Measurements from ENCODE around the gene RAPGEF4.

DNA sequence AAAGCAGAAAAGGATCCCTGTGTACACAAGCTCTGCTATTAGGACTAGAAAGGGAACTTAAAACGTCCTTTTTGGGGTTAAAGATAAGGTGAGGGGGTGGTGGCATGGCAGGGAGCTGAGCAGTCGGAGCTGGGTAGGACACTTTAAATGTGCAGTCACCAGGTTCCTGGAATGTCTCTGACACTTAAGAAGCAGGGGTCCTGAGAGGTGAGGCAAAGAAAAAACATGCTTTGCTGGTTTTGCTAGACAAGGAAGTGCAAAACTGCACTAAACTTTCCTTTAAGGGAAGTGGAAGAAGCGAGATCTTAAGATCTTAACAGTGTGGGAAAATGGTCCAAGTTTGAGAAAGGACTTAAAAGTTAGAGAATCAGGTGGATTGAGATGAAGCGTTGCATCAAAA is 240.5 kb downstream of the RAPGEF4 start:
- TF ChIP-seq TEAD4 (CRISPR knock-in tag; IDR thresholded peaks at IDR 0.05) (no peak), CTCF (IDR thresholded peaks at IDR 0.05) (no peak), ATF3 (CRISPR knock-in tag; conservative IDR thresholded peaks at IDR 0.05) (no peak), TCF7 (CRISPR knock-in tag; IDR thresholded peaks at IDR 0.05; ENCODE audit: low read depth) (no peak), ETV6 (CRISPR knock-in tag; IDR thresholded peaks at IDR 0.05) (no peak)
